Measurements from ENCODE around the gene TSPAN14.

GRCh38 chr10:80506836-80507487 is 52.9 kb downstream of the TSPAN14 start:
- TF ChIP-seq CTCF (IDR thresholded peaks at IDR 0.05; ENCODE audit: poor library complexity) (no peak), EZH2 (IDR thresholded peaks at IDR 0.05; ENCODE audit: borderline replicate concordance) (no peak)

All from hepatocyte (in vitro differentiated cells).